Mammary epithelial cell (primary cell): ENCODE measurements around the gene SORD.

Source experiments
- CTCF ChIP-seq, 2 donors: IDR thresholded peaks in 1 of 2; conservative IDR thresholded peaks in 1 of 2; 2 replicates each; pipeline ENCODE4 v1.5.1; 2011 to 2012; ENCODE audit warnings: inconsistent platforms in 2 of 2, low read length in 2 of 2, mild to moderate bottlenecking in 2 of 2, control low read depth in 1 of 2, low read depth in 1 of 2; ENCODE audit not compliant: insufficient read depth in 1 of 2; ENCODE audit errors: extremely low read depth in 1 of 2
- EZH2 ChIP-seq: IDR thresholded peaks from 2 replicates; pipeline ENCODE4 v1.6.1; 2012; ENCODE audit warnings: low read length, inconsistent platforms, borderline replicate concordance

GRCh38 chr15:45102226-45102625 is 79.2 kb downstream of the SORD start:
- TF ChIP-seq CTCF (conservative IDR thresholded peaks at IDR 0.05 in 1 of 2, IDR thresholded peaks at IDR 0.05 in 1 of 2; ENCODE audit: extremely low read depth in 1 of 2, insufficient read depth in 1 of 2, low read depth in 1 of 2, low read length in 2 of 2) (no peak), EZH2 (no peak)
